H1 (cell line): ENCODE results near the gene SPRN. TPM values are rescaled to one million over a fixed set of nuclear protein-coding genes. Genes with fewer than 3 reads are reported as not detected.

Experiments
- BRCA1 ChIP-seq: IDR thresholded peaks from 2 replicates; pipeline ENCODE4 v1.6.1; 2012; ENCODE audit warnings: low read depth, low read length, improper control_type of control experiment
- EGR1 ChIP-seq: IDR thresholded peaks from 2 replicates; pipeline ENCODE4 v1.6.1; 2011; ENCODE audit warnings: low read depth, low read length, borderline replicate concordance
- FOSL1 ChIP-seq: IDR thresholded peaks from 2 replicates; pipeline ENCODE4 v1.6.1; 2011; ENCODE audit warnings: mild to moderate bottlenecking, low read depth, low read length, moderate library complexity; ENCODE audit not compliant: insufficient read depth
- POLR2A ChIP-seq, 2 experiments: IDR thresholded peaks; 1 replicate in 1 of 2; 2 replicates in 1 of 2; pipeline ENCODE4 v1.6.1; 2011; ENCODE audit warnings: low read depth in 2 of 2, low read length in 2 of 2, mild to moderate bottlenecking in 2 of 2; ENCODE audit errors: control extremely low read depth in 1 of 2
- RNF2 ChIP-seq: fragments of 200-900, 300-1000 bp; sonication (generic); IDR thresholded peaks from 2 replicates; pipeline ENCODE4 v1.7.1; 2016; ENCODE audit warnings: borderline replicate concordance, low read depth, mild to moderate bottlenecking, antibody characterized with exemption, low read length; ENCODE audit not compliant: poor library complexity, severe bottlenecking; ENCODE audit errors: missing control alignments
- SP2 ChIP-seq: IDR thresholded peaks from 2 replicates; pipeline ENCODE4 v1.6.1; 2012; ENCODE audit warnings: mild to moderate bottlenecking, low read length, inconsistent platforms
- SRF ChIP-seq: IDR thresholded peaks from 2 replicates; pipeline ENCODE4 v1.6.1; 2011; ENCODE audit warnings: mild to moderate bottlenecking, low read depth, low read length, moderate library complexity
- polyA plus RNA-seq, 7 experiments: library from polyadenylated mRNA; depleted of rRNA in 3 of 7; stranded (reverse) in 5 of 7; unstranded in 2 of 7; fragments of >200 nt in 5 of 7; fragments of 200-250 nt in 2 of 7; gene quantifications; 1 replicate in 5 of 7; 2 replicates in 1 of 7; 4 replicates in 1 of 7; pipeline versions ENCODE4 v1.2.1 to v1.2.3, GENCODE V29; 2011 to 2013; ENCODE audit warnings: missing spikeins in 2 of 7, mixed read lengths in 2 of 7
- total RNA-seq: library from RNA; stranded (reverse); fragmentation: NEBNext Ultra II Directional; extraction: Animal tissue kit (Norgen Biotek cat#: 25700); gene quantifications from 2 replicates; pipeline ENCODE4 v1.2.1, GENCODE V29; 2021
- TF ChIP-seq, protein P1 (sequence below): fragments of 300-600 bp; sonication (generic); IDR thresholded peaks from 2 replicates; pipeline ENCODE4 v1.7.1; 2012; ENCODE audit warnings: low read length, moderate library complexity, mild to moderate bottlenecking, inconsistent platforms; ENCODE audit not compliant: insufficient replicate concordance
- TF ChIP-seq, protein P2 (sequence below): IDR thresholded peaks from 2 replicates; pipeline ENCODE4 v1.6.1; 2011; ENCODE audit warnings: low read depth, mild to moderate bottlenecking, low read length; ENCODE audit not compliant: insufficient read depth

The SPRN gene
- total and polyA plus RNA-seq, 2 of the 8 experiments (the other 6 are each of a cell fraction or from before 2014, with no cell fraction given): 0.23 to 0.24 TPM

- TF ChIP-seq, protein P1, sequence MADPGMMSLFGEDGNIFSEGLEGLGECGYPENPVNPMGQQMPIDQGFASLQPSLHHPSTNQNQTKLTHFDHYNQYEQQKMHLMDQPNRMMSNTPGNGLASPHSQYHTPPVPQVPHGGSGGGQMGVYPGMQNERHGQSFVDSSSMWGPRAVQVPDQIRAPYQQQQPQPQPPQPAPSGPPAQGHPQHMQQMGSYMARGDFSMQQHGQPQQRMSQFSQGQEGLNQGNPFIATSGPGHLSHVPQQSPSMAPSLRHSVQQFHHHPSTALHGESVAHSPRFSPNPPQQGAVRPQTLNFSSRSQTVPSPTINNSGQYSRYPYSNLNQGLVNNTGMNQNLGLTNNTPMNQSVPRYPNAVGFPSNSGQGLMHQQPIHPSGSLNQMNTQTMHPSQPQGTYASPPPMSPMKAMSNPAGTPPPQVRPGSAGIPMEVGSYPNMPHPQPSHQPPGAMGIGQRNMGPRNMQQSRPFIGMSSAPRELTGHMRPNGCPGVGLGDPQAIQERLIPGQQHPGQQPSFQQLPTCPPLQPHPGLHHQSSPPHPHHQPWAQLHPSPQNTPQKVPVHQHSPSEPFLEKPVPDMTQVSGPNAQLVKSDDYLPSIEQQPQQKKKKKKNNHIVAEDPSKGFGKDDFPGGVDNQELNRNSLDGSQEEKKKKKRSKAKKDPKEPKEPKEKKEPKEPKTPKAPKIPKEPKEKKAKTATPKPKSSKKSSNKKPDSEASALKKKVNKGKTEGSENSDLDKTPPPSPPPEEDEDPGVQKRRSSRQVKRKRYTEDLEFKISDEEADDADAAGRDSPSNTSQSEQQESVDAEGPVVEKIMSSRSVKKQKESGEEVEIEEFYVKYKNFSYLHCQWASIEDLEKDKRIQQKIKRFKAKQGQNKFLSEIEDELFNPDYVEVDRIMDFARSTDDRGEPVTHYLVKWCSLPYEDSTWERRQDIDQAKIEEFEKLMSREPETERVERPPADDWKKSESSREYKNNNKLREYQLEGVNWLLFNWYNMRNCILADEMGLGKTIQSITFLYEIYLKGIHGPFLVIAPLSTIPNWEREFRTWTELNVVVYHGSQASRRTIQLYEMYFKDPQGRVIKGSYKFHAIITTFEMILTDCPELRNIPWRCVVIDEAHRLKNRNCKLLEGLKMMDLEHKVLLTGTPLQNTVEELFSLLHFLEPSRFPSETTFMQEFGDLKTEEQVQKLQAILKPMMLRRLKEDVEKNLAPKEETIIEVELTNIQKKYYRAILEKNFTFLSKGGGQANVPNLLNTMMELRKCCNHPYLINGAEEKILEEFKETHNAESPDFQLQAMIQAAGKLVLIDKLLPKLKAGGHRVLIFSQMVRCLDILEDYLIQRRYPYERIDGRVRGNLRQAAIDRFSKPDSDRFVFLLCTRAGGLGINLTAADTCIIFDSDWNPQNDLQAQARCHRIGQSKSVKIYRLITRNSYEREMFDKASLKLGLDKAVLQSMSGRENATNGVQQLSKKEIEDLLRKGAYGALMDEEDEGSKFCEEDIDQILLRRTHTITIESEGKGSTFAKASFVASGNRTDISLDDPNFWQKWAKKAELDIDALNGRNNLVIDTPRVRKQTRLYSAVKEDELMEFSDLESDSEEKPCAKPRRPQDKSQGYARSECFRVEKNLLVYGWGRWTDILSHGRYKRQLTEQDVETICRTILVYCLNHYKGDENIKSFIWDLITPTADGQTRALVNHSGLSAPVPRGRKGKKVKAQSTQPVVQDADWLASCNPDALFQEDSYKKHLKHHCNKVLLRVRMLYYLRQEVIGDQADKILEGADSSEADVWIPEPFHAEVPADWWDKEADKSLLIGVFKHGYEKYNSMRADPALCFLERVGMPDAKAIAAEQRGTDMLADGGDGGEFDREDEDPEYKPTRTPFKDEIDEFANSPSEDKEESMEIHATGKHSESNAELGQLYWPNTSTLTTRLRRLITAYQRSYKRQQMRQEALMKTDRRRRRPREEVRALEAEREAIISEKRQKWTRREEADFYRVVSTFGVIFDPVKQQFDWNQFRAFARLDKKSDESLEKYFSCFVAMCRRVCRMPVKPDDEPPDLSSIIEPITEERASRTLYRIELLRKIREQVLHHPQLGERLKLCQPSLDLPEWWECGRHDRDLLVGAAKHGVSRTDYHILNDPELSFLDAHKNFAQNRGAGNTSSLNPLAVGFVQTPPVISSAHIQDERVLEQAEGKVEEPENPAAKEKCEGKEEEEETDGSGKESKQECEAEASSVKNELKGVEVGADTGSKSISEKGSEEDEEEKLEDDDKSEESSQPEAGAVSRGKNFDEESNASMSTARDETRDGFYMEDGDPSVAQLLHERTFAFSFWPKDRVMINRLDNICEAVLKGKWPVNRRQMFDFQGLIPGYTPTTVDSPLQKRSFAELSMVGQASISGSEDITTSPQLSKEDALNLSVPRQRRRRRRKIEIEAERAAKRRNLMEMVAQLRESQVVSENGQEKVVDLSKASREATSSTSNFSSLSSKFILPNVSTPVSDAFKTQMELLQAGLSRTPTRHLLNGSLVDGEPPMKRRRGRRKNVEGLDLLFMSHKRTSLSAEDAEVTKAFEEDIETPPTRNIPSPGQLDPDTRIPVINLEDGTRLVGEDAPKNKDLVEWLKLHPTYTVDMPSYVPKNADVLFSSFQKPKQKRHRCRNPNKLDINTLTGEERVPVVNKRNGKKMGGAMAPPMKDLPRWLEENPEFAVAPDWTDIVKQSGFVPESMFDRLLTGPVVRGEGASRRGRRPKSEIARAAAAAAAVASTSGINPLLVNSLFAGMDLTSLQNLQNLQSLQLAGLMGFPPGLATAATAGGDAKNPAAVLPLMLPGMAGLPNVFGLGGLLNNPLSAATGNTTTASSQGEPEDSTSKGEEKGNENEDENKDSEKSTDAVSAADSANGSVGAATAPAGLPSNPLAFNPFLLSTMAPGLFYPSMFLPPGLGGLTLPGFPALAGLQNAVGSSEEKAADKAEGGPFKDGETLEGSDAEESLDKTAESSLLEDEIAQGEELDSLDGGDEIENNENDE: no peak
- TF ChIP-seq, protein P2, sequence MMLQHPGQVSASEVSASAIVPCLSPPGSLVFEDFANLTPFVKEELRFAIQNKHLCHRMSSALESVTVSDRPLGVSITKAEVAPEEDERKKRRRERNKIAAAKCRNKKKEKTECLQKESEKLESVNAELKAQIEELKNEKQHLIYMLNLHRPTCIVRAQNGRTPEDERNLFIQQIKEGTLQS: no peak
- TF ChIP-seq POLR2A (IDR thresholded peaks at IDR 0.05; ENCODE audit: control extremely low read depth in 1 of 2, low read depth in 2 of 2, low read length in 2 of 2): no peak
- no peak for TF ChIP-seq FOSL1
- no peak for TF ChIP-seq SRF
- TF ChIP-seq RNF2: no peak
- no peak for TF ChIP-seq BRCA1
- no peak for TF ChIP-seq SP2
- no peak for TF ChIP-seq EGR1
- TF ChIP-seq, all 59 proteins: peak for 0
Observed at GRCh38 chr10:133442191-133442966, 18.0 kb upstream of the SPRN start (continued).
